Osteoblast (primary cell): ENCODE measurements around the gene PI4KA. TPM values are rescaled to one million over a fixed set of nuclear protein-coding genes. Genes with fewer than 3 reads are reported as not detected.

Experiments used
- DNase-seq: peaks from one replicate; pipeline ENCODE4 v3.0.0; 2011; ENCODE audit warnings: low spot score, mixed read lengths; ENCODE audit not compliant: insufficient read length; ENCODE audit errors: missing footprints
- H2AFZ ChIP-seq: 2 replicates; pipeline ENCODE4 v1.6.0; 2011; ENCODE audit warnings: mild to moderate bottlenecking, low read length
- H3K27ac ChIP-seq: 2 replicates; pipeline ENCODE4 v1.5.1; 2011; ENCODE audit warnings: mild to moderate bottlenecking, low read depth, low read length, moderate library complexity
- H3K27me3 ChIP-seq: 2 replicates; pipeline ENCODE4 v1.6.0; 2012; ENCODE audit warnings: mild to moderate bottlenecking, control low read depth, inconsistent platforms, low read length, moderate library complexity; ENCODE audit not compliant: insufficient read depth
- H3K36me3 ChIP-seq: 2 replicates; pipeline ENCODE4 v1.5.1; 2011; ENCODE audit warnings: mild to moderate bottlenecking, low read length, control low read depth, moderate library complexity; ENCODE audit not compliant: insufficient read depth
- H3K4me1 ChIP-seq: 2 replicates; pipeline ENCODE4 v1.5.1; 2011; ENCODE audit warnings: mild to moderate bottlenecking, low read length, control low read depth, moderate library complexity; ENCODE audit not compliant: insufficient read depth
- H3K4me2 ChIP-seq: 2 replicates; pipeline ENCODE4 v1.6.0; 2011; ENCODE audit warnings: mild to moderate bottlenecking, low read length; ENCODE audit not compliant: insufficient read depth
- H3K4me3 ChIP-seq: fragments of 200-600 bp; sonication (generic); 3 replicates; pipeline ENCODE4 v1.5.1; 2012; ENCODE audit warnings: mild to moderate bottlenecking, low read length, inconsistent platforms; ENCODE audit not compliant: insufficient read depth
- H3K79me2 ChIP-seq: 2 replicates; pipeline ENCODE4 v1.6.0; 2012; ENCODE audit warnings: mild to moderate bottlenecking, low read length, control low read depth, inconsistent platforms; ENCODE audit not compliant: insufficient read depth
- H3K9me3 ChIP-seq: 2 replicates; pipeline ENCODE4 v1.5.1; 2011; ENCODE audit warnings: low read depth, low read length, control low read depth
- H4K20me1 ChIP-seq: 2 replicates; pipeline ENCODE4 v1.6.0; 2012; ENCODE audit warnings: mild to moderate bottlenecking, low read length, control low read depth; ENCODE audit not compliant: insufficient read depth
- total RNA-seq: library from RNA; depleted of rRNA; stranded (reverse); fragments of >200 nt; gene quantifications from 2 replicates; pipeline ENCODE4 v1.2.3, GENCODE V29; 2012
- TF ChIP-seq, protein P1 (sequence below): IDR thresholded peaks from 2 replicates; pipeline ENCODE4 v1.5.1; 2011; ENCODE audit warnings: mild to moderate bottlenecking, low read depth, low read length, moderate library complexity; ENCODE audit errors: extremely low read depth

Gene PI4KA
- total RNA-seq, 1 donor = 61.9 TPM

DNA sequence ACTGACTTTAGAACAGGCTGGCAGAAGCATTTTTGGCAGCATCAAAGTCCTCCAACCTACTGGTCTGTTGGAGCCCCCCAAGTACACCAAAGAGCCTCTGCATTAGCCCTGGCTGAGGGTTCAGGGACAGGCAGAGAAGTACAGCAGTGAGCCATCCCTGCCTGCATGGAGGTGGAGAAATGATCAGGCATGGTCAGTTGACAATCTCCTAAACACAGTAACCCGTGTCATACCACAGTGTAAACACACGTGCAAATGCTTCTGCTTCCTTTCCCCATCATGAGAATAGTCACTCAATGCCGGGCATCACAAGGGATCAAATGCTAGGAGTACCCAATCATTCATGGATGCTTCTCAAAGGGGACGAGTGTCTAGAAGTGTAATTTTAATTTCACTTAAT is 76.5 kb downstream of the PI4KA start:
- H3K27ac ChIP-seq = peak overlapping the region; percentile 92
- H3K79me2 ChIP-seq = no peaks in the 10 kb centered on the region
- H3K9me3 ChIP-seq = no peaks in the 10 kb centered on the region
- H3K4me1 ChIP-seq = peaks cover 57% of the 10 kb centered on the region
- DNase-seq = no peak
- H3K4me2 ChIP-seq = no peak overlapping the region
- peaks cover 7% of the 10 kb centered on the region for H4K20me1 ChIP-seq
- TF ChIP-seq, protein P1, sequence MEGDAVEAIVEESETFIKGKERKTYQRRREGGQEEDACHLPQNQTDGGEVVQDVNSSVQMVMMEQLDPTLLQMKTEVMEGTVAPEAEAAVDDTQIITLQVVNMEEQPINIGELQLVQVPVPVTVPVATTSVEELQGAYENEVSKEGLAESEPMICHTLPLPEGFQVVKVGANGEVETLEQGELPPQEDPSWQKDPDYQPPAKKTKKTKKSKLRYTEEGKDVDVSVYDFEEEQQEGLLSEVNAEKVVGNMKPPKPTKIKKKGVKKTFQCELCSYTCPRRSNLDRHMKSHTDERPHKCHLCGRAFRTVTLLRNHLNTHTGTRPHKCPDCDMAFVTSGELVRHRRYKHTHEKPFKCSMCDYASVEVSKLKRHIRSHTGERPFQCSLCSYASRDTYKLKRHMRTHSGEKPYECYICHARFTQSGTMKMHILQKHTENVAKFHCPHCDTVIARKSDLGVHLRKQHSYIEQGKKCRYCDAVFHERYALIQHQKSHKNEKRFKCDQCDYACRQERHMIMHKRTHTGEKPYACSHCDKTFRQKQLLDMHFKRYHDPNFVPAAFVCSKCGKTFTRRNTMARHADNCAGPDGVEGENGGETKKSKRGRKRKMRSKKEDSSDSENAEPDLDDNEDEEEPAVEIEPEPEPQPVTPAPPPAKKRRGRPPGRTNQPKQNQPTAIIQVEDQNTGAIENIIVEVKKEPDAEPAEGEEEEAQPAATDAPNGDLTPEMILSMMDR = no peak
- H2AFZ ChIP-seq = no peak overlapping the region
- no peak overlapping the region for H3K4me3 ChIP-seq
- H3K36me3 ChIP-seq = peaks cover 8% of the 10 kb centered on the region
- H3K27me3 ChIP-seq = no peaks in the 10 kb centered on the region

DNA sequence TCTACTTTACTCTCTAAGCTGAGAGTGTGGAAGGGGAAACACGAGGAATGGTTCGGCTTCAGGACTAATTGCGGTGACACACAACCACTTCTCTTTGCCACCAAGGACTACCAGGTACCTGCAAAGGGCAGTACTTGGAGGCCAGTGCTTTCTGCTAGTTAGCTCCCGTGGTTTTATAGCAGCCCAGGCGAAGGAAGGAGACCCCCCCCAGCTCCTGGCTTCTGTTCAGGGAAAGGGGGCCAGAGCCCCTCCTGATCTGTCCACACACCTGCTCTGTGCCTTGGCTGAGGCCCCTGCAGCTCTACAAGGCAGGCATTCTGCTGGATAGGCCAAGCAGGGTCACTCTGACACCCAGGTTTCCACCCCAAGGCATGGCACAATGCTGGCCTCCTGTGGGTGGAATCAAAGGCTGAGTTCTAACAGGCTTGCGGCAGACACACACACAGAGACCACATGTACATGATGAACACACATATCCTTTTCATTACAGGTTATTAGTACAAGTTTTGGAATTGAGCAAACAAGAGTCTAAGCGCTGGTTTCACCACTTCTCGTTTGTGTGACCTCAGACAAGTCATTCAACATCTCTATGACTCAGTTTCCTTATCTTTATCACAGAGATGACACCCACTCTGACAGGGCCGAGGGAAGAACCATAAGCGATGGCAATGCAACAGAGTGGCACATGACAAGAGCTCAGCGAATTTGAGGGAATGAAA is 77.2 kb downstream of the PI4KA start:
- Histone ChIP-seq H3K79me2 (no peaks in the 10 kb centered on the region), H3K4me2 (no peak overlapping the region), H3K4me1 (peaks cover 57% of the 10 kb centered on the region), H4K20me1 (peaks cover 5% of the 10 kb centered on the region), H3K4me3 (no peak overlapping the region), H3K9me3 (no peaks in the 10 kb centered on the region), H2AFZ (no peak overlapping the region), H3K36me3 (peaks cover 8% of the 10 kb centered on the region), H3K27ac (peak overlapping the region; percentile 92), H3K27me3 (no peaks in the 10 kb centered on the region)
- TF ChIP-seq, protein P1 = no peak
- no peak for DNase-seq

DNA sequence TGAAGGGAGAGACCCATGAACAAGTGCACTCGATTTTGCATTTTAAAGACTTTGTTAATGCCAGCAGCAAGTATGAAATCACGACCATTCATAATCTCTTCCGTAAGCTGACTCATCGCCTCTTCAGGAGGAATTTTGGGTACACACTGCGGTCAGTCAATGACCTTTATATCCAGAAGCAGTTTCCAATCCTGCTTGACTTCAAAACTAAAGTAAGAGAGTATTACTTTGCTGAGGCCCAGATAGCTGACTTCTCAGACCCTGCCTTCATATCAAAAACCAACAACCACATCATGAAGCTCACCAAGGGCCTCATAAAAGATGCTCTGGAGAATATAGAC is 78.8 kb downstream of the PI4KA start:
- TF ChIP-seq, protein P1 = no peak
- Histone ChIP-seq H3K4me2 (peak overlapping the region; percentile 27), H3K27me3 (no peaks in the 10 kb centered on the region), H3K4me1 (peaks cover 57% of the 10 kb centered on the region), H3K79me2 (no peaks in the 10 kb centered on the region), H3K36me3 (peaks cover 8% of the 10 kb centered on the region), H2AFZ (no peak overlapping the region), H3K9me3 (no peaks in the 10 kb centered on the region), H3K27ac (peak overlapping the region; percentile 30), H4K20me1 (peaks cover 5% of the 10 kb centered on the region), H3K4me3 (no peak overlapping the region)
- DNase-seq = peak; percentile 78

DNA sequence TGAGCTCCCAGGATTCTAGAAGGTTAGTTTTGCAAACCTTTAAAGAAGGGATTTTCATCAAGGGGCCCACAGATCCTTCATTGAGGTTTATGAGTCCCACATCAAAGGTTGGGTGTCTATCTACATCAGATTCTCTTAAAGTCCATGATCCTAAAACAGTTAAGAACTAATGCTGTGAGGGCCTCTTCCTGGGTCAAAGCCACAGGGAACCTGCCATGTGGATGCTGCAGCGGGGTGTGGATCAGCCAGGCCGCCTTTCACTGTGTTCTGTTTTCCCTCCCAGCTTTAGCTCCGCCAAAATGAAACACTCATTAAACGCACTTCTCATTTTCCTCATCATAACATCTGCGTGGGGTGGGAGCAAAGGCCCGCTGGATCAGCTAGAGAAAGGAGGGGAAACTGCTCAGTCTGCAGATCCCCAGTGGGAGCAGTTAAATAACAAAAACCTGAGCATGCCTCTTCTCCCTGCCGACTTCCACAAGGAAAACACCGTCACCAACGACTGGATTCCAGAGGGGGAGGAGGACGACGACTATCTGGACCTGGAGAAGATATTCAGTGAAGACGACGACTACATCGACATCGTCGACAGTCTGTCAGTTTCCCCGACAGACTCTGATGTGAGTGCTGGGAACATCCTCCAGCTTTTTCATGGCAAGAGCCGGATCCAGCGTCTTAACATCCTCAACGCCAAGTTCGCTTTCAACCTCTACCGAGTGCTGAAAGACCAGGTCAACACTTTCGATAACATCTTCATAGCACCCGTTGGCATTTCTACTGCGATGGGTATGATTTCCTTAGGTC is 79.4 kb downstream of the PI4KA start:
- H2AFZ ChIP-seq = no peak overlapping the region
- no peak overlapping the region for H3K27ac ChIP-seq
- TF ChIP-seq, protein P1 = no peak
- no peaks in the 10 kb centered on the region for H3K27me3 ChIP-seq
- H3K9me3 ChIP-seq = no peaks in the 10 kb centered on the region
- no peaks in the 10 kb centered on the region for H3K79me2 ChIP-seq
- H3K36me3 ChIP-seq = peaks cover 8% of the 10 kb centered on the region
- H4K20me1 ChIP-seq = peaks cover 3% of the 10 kb centered on the region
- no peak for DNase-seq
- H3K4me2 ChIP-seq = peak overlapping the region; percentile 27
- H3K4me3 ChIP-seq = no peak overlapping the region
- H3K4me1 ChIP-seq = peaks cover 53% of the 10 kb centered on the region
